ENCODE results near the gene PIGZ.

PIGZ gene

DNA sequence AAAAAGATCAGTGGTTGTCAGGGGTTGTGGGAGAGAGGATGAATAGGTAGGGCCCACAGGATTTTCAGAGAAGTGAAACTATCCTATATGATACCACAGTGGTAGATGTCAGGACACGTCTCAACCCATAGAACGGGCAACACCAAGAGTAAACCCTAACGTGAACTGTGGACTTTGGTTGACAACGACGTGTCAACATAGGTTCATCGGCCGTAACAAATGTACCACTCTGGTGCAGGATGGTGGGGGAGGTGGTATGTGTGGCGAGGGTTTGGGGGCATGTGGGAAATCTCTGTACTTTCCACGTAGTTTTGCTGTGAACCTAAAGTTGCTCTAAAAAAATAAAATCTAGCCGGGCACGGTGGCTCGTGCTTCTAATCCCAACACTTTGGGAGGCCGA lies 13.0 kb upstream of the PIGZ start:
- no peak for DNase-seq

DNA sequence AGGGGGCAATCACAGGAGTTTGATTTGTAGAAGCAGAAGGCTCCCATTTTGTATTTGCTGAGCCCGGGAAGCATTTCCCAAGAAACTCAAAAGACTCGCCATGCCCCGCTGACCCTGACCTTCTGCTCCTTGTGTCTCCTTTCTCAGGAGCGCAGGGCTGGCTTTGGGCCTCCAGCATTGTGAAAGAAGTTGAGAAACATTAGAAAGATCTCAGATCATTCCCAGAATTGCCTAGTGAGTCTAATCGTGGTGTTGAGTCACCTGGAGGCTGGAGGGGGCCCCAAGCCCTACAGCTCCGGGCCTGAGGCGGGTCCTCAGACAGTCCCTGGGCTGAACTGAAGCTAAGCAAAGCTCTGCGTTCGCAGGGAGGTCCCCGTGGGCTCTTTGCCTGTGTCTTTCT lies 10.9 kb upstream of the PIGZ start:
- no peak for DNase-seq

DNA sequence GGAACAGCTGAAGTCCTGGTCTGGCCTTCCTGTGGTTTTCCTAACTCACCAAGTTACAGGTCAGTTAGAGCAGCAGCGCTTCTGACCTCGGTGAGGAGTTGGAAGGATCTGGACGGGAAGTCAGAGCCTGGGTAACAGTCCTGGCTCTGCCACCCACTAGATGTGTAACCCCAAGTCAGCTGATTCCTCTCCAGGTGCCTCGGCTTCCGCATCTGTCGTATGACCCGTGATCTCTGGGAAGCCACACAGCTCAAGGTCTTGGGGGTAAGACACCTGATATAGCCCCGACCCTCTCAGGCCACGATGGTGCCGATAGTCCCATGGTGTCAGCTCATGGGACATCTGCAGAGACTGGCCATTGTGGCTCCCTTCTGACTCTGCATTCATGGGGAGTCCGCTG lies 8.3 kb upstream of the PIGZ start:
- DNase-seq, result no peak

DNA sequence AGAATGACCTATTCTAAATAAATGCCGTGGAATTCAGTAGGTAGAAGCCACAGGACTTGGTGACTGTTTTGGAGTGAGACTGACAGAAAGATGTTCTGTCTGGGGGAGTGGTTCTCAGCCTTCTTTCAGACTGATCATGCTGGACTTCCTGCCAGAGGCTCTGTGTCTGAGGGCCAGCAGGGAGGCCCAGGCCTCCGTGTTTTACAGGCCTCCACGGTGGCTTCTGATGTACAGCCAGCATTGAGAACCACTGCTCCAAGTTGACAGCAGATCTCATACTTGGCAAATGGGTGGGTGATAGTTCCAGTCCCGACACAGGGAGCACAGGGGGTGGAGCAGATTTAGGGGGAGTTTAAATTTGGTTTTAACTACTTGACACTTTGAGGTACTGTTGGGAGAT lies 6.7 kb upstream of the PIGZ start:
- no peak for DNase-seq

DNA sequence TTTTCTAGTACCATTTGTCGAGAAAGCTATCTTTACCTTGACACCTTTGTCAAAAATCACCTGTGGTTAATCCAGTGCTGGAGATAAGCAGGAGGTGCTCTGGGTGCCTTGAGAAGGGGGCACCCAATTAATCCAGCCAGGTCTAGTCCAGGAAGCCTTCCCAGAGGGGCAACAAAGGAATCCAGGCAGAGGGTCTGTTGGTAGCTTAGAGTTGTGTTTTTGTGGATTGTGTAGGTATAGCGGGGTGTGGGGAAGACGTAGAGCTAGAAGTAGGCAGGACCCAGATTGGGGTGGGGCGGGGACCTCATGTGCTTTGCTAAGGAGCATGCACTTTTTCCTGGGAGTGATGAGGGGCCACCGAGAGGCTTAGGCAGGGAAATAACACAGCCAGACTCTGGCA lies 6.0 kb upstream of the PIGZ start:
- no peak for DNase-seq

DNA sequence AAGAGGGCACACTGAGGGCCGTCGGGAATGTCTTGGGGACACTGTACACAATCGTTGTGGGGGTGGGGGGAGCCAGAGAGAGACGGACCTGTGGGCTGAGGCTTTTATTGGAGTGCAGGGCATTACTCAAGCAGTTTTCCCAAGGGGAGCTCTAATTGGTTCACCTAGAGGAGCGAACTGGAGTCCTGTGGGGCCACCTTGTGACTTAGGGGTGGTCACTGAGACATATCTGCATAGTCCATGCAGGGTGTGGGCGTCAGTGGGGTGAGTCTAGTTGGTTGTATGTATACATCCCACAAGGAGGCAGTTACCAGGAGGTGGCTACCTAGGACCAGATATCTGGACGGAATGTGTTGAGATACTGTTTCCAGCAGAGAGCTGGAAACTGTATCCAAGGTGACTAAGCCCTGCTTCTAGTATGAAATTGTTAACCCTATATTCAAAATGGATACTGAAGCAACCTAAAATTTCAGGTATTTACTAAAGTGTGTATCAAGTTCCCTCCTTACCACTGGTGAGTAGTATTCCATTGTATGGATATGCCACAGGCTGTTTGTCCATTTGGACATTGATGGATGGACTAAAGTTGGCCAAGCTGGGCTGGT lies 2.6 kb upstream of the PIGZ start:
- DNase-seq, result no peak

DNA sequence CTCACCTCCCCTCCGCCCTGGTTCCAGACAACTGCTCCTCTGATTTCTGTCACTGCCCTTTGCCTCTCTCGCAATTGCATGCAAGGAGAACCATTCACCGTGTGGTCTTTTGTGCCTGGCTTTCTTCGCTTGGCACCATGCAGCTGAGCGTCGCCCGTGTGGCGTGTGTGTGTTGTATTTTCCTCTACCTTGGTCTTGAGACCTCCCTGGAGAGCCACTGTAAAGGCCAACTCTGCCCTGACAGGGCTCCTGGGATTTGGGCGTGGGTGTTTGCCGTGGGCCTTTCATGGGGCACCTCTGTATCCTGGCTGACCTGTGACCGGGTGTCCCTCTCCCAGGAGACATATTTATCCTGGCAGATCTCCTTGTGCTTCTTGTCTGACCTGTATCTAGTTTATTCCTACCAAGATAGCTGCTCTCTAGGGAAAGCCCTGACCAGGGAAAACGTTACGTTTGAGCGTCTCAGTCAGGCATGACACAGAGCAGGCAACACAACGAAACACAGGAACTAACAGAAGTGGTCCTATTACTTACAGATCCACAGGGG lies 2.0 kb upstream of the PIGZ start:
- no peak for DNase-seq

DNA sequence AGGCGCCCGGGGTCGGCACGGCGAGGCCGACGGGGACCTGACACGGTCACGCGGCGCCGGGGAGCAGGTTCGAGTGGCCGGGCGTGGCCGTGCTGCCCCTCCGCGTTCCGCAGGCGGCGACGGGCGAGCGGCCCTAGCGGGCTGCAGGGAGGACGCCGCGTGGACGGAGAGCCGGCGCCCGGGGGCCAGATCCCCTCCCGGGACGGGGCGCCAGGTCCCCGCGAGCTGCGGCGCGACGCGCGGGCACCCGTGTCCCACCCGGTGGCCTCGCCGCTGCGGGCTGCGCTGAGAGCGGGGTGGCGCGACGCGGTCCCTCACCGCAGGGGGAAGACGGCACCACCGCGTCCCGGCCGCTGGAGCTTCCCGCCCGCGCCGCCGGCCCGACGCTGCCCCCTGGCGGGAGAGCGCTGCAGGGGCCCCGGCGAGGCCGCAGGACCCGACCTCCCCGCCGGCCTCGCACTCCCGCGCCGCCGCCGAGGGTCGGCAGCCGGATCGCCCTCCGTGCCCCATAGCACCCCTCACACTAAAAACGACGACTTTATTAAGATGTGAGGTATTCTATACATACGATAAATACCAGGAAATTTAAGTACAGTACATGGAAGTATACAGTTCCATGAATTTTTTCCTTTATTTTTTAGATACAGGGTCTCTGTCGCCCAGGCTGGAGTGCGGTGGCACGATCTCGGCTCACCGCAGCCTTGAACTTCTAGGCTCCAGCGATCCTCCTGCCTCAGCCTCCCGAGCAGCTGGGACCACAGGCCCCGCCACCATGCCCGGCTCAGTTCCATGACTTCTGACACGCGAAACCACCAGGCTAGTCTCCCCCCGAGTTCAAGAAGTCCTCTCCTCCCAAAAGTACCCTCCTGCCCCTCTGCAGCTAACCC lies 1.3 kb upstream of the PIGZ start:
- DNase-seq, result peak; percentile 26

DNA sequence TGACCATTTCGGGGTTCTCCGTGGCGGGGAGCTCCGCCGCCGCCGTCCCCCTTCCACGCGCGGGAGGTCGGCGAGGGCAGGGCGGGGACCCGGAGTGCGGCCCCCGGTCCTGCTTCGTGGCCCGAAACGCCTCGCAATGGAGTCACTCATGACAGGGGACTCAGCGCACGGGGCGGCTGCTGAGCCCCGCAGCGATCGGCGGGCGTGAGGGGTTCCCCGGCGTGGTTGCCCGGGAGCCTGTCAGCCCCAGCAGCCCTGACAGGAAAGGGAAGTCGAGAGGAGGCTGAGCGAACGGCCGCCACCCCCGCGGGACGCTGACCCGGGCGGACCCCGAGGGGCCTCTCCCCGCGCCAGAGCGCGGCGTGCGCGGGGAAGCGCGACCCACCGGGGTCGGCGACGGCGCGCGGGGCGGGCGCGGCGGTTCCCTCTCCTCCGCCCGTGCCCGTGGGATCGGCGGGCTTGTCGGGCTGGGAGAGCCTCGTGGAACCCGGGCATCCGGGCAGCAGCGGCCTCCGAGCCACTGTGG lies 564 bp upstream of the PIGZ start:
- no peak for DNase-seq

DNA sequence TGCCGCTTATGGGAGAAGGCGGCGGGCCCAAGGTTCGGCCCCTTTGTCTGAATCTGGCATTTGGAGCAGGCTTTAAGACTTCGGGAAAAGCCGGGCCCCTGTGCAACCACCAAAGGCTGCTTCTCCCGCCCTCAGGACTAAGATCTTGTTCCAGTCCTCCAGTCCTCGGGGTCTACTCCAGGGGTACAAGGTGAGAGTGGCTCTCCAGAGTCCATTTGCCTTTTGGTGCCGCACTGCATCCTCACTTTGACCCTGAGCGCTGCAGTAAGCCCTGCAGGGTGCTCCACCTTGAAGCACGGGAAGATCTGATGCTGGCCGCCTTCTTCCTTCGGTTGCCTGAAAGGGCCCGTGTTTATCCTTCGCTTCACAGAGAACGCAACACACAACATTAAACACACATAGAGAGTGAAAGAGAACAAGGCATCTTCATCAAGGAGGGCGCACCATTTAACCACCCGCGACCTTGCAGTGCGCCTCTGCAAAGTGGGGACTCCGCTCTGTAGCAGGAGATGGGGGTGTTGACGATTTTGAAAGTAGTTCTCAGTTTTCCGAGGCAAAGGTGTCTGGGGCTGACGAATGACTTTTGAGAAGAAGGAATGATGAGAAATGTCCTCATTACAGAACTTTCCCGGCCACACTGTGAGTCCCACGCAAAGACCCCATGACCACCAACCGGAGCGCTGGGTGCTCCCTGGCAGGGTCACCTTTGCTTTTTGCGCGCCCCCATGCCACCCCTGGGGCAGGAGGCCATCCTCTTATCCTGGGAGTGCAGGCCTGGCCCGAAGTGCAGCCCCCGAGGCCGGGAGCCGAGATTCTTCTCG lies 1.0 kb downstream of the PIGZ start:
- no peak for DNase-seq

DNA sequence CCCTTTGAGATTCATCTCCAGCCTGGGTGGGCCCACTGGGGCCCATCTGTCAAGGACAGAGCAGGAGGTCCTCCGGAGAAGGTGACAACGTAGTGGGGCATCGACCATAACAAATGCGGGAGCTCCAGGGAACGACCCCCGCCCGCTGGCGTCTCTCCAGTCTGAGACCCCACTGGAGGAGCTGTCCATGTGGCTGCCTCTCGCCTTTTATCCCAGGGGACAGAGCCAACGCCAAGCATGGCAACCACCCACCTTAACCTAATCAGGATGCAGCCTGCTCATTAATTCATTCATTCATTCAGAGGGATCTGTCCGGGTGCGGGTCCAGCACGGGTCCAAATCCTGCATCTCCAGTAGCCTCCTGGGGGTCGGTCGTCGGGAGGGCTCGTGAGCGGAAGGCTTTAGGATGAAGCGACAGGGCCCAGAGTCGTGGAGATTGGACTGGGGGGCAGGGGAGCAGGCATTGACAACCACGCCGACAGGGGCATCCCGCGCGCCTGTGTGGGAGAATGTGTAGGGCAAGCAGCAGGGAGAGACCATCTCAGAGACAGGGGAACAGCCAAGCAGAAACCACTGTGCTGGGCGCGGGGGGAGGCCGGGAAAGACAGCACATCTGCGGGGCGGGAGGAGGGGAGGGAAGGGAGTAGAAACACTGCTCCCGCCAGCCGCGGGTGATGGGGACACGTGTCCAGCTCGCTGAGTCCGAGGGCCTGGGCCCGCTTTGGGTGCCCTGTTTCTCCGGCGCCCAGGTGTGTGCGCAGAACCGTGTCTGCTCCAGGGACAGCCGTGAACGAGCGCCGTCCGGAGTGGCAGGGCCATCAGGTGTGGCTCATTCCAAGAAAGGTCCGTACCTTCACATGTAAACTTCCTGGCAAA lies 1.9 kb downstream of the PIGZ start:
- no peak for DNase-seq

DNA sequence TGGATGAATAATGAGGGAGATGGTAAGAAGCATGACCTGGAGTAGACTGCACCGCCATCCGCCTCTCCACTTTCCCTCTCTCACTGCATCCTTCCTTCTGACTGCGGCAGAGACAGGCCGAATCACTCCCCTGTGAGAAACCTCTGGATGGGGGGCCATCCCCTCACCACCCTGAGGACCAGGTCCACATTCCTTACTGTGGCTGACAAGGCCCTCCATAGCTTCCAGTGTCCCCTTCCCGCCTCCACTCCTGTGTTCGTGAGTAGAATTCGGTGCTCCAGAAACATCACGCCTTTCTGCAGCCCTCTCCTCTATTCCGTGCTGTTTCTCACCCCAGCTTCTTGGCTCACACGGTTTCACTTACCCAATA lies 2.8 kb downstream of the PIGZ start:
- no peak for DNase-seq

DNA sequence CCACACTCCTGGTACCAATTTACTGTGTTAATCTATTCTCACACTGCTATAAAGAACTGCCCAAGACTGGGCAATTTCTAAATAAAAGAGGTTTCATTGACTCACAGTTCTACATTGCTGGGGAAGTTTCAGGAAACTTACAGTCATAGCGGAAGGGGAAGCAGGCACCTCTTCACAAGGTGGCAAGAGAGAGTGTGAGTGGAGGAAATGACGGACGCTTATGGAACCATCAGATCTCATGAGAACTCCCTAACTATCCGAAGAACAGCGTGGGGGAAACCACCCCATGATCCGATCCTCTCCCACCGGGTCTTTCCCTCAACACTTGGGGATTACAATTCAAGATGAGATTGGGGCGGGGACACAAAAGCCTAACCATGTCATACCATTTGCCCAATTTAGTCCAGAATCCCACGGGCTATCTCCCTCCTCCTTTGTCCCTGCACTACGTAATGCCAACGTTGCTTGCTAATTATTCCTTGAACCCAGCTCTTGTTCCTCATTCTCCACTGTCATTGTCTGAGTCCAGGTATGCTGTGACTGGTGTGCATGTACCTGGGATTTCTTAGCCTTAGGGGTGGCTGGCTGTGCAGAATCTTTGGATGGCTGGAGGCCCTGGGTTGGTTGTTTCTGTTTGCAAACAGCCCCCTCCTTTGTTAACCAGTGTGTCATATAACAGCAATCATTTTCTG lies 3.4 kb downstream of the PIGZ start:
- no peak for DNase-seq

DNA sequence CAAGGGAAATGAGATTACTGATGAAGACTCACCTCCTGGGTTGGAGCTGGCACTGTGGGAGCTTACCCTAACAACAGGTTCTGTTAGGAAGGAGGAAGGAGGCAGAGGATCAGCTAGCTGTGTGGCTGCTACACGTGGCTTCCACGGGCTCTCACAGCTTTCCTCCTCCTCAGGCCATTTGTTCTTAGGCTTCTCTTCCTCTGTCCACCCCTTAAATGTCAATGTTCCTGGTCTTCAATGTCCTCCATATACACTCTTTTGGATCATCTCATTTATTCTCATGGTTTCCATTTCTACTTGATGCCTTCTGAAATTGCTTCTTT lies 5.0 kb downstream of the PIGZ start:
- DNase-seq, result no peak

DNA sequence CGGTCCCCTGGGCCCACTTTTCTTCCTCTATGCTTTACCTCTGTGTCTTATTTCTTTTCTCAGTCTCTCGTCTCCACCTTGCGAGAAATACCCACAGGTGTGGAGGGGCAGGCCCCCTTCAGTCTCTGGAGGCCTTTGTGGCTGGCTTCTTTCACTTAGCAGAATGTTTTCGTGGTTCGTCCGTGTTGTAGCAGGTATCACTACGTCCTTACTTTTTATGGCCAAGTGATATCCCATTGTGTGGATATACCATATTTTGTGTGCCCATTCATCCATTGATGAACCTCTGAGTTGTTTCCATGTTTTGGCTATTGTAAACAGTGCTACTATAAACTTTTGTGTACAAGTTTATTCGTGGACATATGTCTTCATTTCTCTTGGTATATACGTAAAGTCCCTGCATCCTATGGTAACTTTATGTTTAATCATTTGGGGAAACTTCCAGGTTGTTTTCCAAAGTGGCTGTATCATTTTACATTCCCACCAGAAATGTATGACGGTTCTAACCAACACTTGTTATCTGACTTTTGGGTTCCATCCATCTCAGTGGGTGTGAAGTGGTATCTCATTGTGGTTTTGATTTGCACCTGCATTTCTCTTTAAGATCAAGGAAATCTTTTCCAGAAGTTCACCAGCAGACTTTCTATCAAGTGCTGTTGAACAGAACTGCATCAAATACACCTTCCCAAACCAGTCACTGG lies 5.6 kb downstream of the PIGZ start:
- no peak for DNase-seq

DNA sequence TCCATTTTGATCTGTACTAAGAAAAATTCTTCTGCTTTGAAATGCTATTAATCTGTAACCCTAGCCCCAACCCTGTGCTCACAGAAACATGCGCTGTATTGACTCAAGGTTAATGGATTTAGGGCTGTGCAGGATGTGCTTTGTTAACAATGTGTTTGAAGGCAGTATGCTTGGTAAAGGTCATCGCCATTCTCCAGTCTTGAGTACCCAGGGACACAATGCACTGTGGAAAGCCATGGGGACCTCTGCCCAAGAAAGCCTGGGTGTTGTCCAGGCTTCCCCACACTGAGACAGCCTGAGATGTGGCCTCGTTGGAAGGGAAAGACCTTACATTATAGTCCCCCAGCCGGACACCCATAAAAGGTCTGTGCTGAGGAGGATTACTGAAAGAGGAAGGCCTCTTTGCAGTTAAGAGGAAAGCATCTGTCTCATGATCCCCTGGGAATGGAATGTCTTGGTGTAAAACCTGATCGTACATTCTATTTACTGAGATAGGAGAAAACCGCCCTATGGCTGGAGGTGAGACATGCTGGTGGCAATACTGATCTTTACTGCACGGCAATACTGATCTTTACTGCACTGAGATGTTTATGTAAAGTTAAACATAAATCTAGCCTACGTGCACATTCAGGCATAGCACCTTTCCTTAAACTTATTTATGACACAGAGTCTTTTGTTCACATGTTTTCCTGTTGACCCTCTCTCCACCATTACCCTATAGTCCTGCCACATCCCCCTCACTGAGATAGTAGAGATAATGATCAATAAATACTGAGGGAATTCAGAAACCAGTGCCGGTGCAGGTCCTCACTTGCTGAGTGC lies 6.3 kb downstream of the PIGZ start:
- no peak for DNase-seq

DNA sequence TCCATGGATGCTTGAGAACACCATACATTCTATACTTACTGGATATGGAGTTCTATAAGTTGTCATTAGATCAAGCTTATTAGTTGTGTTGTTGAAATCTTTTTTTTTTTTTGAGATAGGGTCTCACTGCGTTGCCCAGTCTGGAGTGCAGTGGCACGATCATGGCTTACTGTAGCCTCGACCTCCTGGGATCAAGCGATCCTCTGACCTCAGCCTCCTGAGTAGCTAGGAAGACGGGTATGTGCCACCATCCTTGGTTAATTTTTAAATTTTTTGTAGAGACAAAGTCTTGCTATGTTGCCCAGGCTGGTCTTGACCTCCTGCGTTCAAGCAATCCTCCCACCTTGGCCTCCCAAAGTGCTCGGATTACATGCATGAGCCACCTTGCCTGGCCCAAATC lies 13.8 kb downstream of the PIGZ start:
- no peak for DNase-seq

DNA sequence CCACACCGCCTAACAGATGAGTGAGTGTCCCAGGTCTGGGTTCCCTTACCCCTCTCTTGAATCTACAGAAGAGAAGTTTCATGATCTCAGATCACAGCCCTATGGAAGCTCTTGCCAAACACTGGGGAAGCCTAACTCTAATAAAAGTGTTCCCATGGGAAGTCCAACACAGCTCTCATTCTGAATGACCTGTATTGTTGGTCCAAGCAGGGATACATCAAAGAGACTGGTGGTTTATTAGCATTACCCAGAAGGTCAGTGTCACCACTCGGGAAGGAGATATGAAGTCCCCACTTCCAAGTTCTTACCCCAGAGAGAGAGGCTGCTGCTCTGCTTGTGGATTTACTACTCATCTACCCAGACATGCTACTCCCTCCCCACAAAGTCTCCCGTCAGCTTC lies 17.3 kb downstream of the PIGZ start:
- DNase-seq, result no peak

DNA sequence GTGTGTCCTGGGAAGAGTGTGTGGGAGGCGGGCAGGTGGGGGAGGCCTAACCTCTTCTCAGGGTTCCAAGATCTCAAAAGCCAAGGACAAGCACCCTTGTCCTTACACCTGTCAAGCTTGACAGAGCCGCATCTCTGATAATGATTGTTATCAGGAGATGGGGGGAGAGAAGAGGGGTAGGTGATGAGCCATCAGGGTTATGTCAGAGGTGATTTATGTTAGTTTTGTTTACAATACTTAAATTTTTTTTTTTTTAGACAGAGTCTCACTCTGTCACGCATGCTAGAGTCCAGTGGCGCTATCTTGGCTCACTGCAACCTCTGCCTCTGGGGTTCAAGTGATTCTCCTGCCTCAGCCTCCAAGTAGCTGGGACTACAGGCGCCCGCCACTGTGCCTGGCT lies 18.9 kb downstream of the PIGZ start:
- DNase-seq, result no peak

DNA sequence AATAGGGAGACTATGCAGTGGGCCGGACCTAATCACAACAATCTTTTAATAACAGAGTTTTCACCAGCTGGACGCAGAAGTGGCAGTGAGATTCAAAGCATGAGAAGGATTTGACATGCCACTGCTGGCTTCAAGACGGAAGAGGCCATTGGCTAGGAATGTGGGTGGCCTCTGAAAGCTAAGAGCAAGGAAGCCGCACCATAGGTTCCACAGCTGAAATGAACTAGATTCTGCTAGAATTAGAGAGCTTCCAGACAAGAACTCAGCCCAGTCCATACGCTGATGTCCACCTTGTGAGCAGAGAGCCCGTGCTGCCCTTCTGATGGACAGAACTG lies 19.4 kb downstream of the PIGZ start:
- DNase-seq, result no peak
